GM06990 (cell line): ENCODE measurements around the gene PACS1.

Experiments used
- DNase-seq: peaks from one replicate; pipeline ENCODE4 v3.0.0-alpha.2; 2011; ENCODE audit not compliant: insufficient read length; ENCODE audit errors: extremely low read depth
- H3K27me3 ChIP-seq: replicated peaks from 2 replicates; pipeline ENCODE4 v1.6.0; 2011; ENCODE audit warnings: low read length; ENCODE audit not compliant: control insufficient read depth, insufficient read depth
- H3K36me3 ChIP-seq: 2 replicates; pipeline ENCODE4 v1.5.1; 2011; ENCODE audit warnings: low read length; ENCODE audit not compliant: control insufficient read depth, insufficient read depth
- H3K4me3 ChIP-seq: replicated peaks from 2 replicates; pipeline ENCODE4 v1.5.1; 2011; ENCODE audit warnings: low read depth, mild to moderate bottlenecking, control low read depth, low read length
- CTCF ChIP-seq: IDR thresholded peaks from 2 replicates; pipeline ENCODE4 v1.5.1; 2011; ENCODE audit warnings: low read length, control low read depth, mild to moderate bottlenecking, inconsistent platforms; ENCODE audit not compliant: insufficient read depth, poor library complexity, severe bottlenecking

The PACS1 gene

GRCh38 chr11:66081505-66081904 lies 11.4 kb downstream of the PACS1 start:
- H3K4me3 ChIP-seq: peak overlapping the region; percentile 27
- peak; percentile 68 for DNase-seq
- H3K27me3 ChIP-seq: no peaks in the 10 kb centered on the region
- no peak for TF ChIP-seq CTCF
- H3K36me3 ChIP-seq: peaks cover 3% of the 10 kb centered on the region

- Histone ChIP-seq H3K27me3 (no peaks in the 10 kb centered on the region), H3K36me3 (no peaks in the 10 kb centered on the region; the same call in none of the 2 replicates), H3K4me3 (no peak overlapping the region)
- TF ChIP-seq CTCF: no peak
- no peak for DNase-seq
Observed at GRCh38 chr11:66082946-66083698, 13.1 kb downstream of the PACS1 start.

GRCh38 chr11:66083767-66084166 lies 13.7 kb downstream of the PACS1 start:
- H3K4me3 ChIP-seq: no peak overlapping the region
- DNase-seq: no peak
- no peak for TF ChIP-seq CTCF
- no peaks in the 10 kb centered on the region for H3K36me3 ChIP-seq
- H3K27me3 ChIP-seq: no peaks in the 10 kb centered on the region

GRCh38 chr11:66084821-66085475 lies 14.9 kb downstream of the PACS1 start:
- no peaks in the 10 kb centered on the region for H3K27me3 ChIP-seq
- DNase-seq: no peak
- TF ChIP-seq CTCF: no peak
- H3K36me3 ChIP-seq: no peaks in the 10 kb centered on the region
- no peak overlapping the region for H3K4me3 ChIP-seq

GRCh38 chr11:66087148-66087908 lies 17.3 kb downstream of the PACS1 start:
- no peaks in the 10 kb centered on the region for H3K27me3 ChIP-seq
- H3K4me3 ChIP-seq: no peak overlapping the region
- no peak for TF ChIP-seq CTCF
- H3K36me3 ChIP-seq: no peaks in the 10 kb centered on the region
- DNase-seq: no peak
